Activated B cell treated with CpG ODN at 0.5 μM for 24 hours (primary cell): ENCODE results near the gene SEL1L3. TPM values are rescaled to one million over a fixed set of nuclear protein-coding genes. Genes with fewer than 3 reads are reported as not detected.

Source experiments
- ATAC-seq: fragments of 200-7000 bp; cut with Tn5 transposase; one replicate; pipeline ENCODE4 v1.10.0; 2021; ENCODE audit warnings: low read depth, mild to moderate bottlenecking, moderate library complexity
- CTCF ChIA-PET: fragments of 350-600 bp; sonication (Branson Sonifier 250); formaldehyde crosslinking; loops from one replicate; lab custom pipeline; 2021; ENCODE audit warnings: antibody characterized with exemption; lab: Charles Lee
- POLR2A ChIA-PET: fragments of 350-600 bp; sonication (Branson Sonifier 250); formaldehyde crosslinking; loops from one replicate; lab custom pipeline; 2021; ENCODE audit warnings: antibody characterized with exemption; lab: Charles Lee
- DNase-seq: peaks from one replicate; pipeline ENCODE4 v3.0.0; 2022
- H3K27ac Mint-ChIP-seq: one replicate; pipeline ENCODE4 v1.8.0; 2020; ENCODE audit warnings: mixed read lengths
- H3K27me3 Mint-ChIP-seq: one replicate; pipeline ENCODE4 v1.8.0; 2021; ENCODE audit warnings: mixed read lengths
- H3K36me3 Mint-ChIP-seq: one replicate; pipeline ENCODE4 v1.8.0; 2021; ENCODE audit warnings: low read depth, mixed read lengths
- H3K4me1 Mint-ChIP-seq: one replicate; pipeline ENCODE4 v1.8.0; 2021; ENCODE audit warnings: mixed read lengths
- H3K4me3 Mint-ChIP-seq: one replicate; pipeline ENCODE4 v1.8.0; 2020; ENCODE audit warnings: mild to moderate bottlenecking, mixed read lengths
- H3K9me3 Mint-ChIP-seq: one replicate; pipeline ENCODE4 v1.8.0; 2020; ENCODE audit warnings: mixed read lengths
- intact Hi-C: fragments of 100-400 bp; cut with micrococcal nuclease; formaldehyde crosslinking; loops from one replicate; pipeline ENCODE4 v1.15.1; 2024
- total RNA-seq: library from RNA; stranded (reverse); gene quantifications from 2 replicates; pipeline ENCODE4 v1.2.3, GENCODE V29; 2022
- TF ChIP-seq, protein P1 (sequence below): fragments of 200-600 bp; IDR thresholded peaks from one replicate; pipeline ENCODE4 v1.8.0; 2022; ENCODE audit warnings: antibody characterized with exemption, mild to moderate bottlenecking

SEL1L3 gene
- total RNA-seq, 1 donor from 2014 or later = 113 TPM

DNA sequence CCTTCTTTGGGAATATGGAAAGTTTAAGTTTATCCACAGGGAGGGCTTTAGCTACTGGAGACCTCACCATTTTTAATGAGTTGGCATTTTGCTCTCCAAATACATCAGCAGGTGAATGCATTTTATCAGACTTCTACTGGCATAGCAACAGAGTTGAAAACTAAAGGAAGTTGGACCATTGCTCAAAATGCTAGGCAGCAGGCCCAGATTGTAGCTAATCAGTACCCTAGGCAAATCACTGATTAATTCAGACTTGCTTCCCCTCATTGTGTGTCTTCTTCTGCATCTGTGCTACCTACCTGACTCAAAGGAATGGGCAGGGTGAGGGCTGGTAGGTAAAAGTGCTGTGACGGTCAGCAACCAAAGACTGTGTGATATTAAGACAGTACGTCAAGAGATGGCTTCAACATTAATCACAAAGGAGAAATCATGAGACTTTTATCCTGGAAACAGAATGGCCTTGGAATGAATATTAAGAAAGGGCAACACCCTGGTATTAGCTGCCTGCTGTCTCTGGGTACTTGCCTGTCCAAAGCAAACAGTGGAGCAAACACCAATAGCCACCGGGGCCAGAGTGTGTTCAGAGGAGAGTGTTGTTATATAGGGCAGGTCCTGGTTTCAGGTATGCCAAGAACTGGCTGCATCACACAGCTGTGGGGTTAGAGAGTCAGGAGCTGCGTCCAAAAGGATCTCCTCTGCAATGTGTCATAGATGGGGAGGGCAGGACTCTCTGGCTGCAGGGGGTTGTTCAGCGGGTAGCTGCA, 34.2 kb upstream of the SEL1L3 start:
- ATAC-seq = no peak
- ChIA-PET POLR2A (interaction anchor here (2.3 kb wide), 1 partner anchor 35 kb away, joined by 6 read pairs; no protein-coding TSS in a partner anchor), CTCF (no interaction called here)
- DNase-seq = no peak
- Mint-ChIP-seq H3K27me3 (no peaks in the 10 kb centered on the region), H3K27ac (no peak overlapping the region), H3K4me3 (no peak overlapping the region), H3K4me1 (peaks cover 10% of the 10 kb centered on the region), H3K36me3 (no peaks in the 10 kb centered on the region), H3K9me3 (no peaks in the 10 kb centered on the region)
- TF ChIP-seq, protein P1, sequence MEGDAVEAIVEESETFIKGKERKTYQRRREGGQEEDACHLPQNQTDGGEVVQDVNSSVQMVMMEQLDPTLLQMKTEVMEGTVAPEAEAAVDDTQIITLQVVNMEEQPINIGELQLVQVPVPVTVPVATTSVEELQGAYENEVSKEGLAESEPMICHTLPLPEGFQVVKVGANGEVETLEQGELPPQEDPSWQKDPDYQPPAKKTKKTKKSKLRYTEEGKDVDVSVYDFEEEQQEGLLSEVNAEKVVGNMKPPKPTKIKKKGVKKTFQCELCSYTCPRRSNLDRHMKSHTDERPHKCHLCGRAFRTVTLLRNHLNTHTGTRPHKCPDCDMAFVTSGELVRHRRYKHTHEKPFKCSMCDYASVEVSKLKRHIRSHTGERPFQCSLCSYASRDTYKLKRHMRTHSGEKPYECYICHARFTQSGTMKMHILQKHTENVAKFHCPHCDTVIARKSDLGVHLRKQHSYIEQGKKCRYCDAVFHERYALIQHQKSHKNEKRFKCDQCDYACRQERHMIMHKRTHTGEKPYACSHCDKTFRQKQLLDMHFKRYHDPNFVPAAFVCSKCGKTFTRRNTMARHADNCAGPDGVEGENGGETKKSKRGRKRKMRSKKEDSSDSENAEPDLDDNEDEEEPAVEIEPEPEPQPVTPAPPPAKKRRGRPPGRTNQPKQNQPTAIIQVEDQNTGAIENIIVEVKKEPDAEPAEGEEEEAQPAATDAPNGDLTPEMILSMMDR = no peak
- intact Hi-C loops = no loop called here

DNA sequence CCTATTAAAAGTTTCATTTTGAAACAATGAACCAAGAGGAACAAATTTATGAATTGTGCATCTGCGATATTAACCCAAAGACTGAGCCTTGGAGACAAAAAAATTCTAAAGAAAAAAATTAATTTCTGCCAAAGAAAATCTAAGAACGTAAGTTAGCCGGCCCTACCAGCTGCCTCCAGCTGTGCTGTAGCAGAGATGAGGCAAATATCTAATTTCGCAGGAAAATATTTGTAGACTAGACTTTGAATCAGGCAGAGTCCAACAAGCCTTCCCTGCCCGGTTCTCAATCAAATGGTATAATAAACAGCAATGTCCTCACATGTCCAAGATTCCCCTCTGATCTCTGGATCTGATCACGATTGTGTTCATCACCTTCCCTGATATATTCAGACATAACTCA, 30.0 kb upstream of the SEL1L3 start:
- TF ChIP-seq, protein P1 = no peak
- intact Hi-C loops = no loop called here
- Mint-ChIP-seq H3K36me3 (no peaks in the 10 kb centered on the region), H3K9me3 (no peaks in the 10 kb centered on the region), H3K27ac (no peak overlapping the region), H3K4me1 (no peaks in the 10 kb centered on the region), H3K27me3 (no peaks in the 10 kb centered on the region), H3K4me3 (no peak overlapping the region)
- ChIA-PET CTCF (no interaction called here), POLR2A (interaction anchor here (1.0 kb wide), 1 partner anchor 18 kb away, joined by 3 read pairs; no protein-coding TSS in a partner anchor)
- DNase-seq (no peak), ATAC-seq (no peak)

DNA sequence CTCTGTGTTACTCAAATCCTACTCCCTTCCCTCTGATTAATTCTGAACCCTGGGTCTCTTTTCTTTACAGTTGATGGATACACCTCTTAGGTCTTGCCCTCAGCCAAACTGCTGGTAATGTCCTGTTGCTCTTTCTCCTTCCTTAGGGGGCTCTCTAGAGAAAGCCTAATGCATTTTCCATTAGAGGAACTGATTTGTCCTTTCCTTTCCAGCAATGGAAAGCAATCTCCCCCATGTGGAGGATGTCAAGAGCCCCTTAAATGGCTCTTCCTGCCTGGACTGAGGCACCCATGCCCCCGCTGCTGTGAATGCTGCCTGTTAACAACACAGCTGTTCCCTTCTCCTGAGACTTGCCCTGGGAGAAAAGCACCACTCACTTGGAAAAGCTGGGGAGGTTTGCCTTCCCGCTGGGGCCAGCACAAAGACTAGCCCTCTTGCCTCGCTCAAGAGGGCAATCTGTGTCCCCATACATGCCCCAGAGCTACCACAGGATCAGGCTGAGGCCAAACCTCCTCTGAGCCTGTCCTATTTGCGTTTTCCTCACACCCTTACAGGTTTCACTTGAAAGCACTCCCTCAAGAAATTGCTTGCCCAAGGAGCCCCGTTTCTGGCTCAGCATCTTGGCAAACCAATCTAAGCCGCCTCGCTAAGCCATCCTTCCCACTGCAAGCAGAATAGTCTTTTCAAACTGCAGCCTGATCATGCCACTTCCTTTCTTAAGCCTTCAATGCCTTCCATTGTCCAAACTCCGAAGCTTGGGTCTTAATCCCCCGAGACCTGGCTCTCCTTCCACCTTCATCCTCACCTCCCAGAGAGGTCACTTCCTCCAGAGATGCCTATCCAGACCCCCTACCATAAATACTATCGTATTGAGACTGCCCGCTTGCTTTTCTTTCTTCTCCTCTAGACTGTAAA, 28.0 kb upstream of the SEL1L3 start:
- H3K4me1 Mint-ChIP-seq = peaks cover 2% of the 10 kb centered on the region
- no peaks in the 10 kb centered on the region for H3K27me3 Mint-ChIP-seq
- no peak overlapping the region for H3K27ac Mint-ChIP-seq
- ATAC-seq (no peak), DNase-seq (no peak)
- TF ChIP-seq, protein P1 = no peak
- H3K4me3 Mint-ChIP-seq = no peak overlapping the region
- ChIA-PET POLR2A (no interaction called here), CTCF (no interaction called here)
- H3K36me3 Mint-ChIP-seq = no peaks in the 10 kb centered on the region
- intact Hi-C loops = no loop called here
- H3K9me3 Mint-ChIP-seq = no peaks in the 10 kb centered on the region

DNA sequence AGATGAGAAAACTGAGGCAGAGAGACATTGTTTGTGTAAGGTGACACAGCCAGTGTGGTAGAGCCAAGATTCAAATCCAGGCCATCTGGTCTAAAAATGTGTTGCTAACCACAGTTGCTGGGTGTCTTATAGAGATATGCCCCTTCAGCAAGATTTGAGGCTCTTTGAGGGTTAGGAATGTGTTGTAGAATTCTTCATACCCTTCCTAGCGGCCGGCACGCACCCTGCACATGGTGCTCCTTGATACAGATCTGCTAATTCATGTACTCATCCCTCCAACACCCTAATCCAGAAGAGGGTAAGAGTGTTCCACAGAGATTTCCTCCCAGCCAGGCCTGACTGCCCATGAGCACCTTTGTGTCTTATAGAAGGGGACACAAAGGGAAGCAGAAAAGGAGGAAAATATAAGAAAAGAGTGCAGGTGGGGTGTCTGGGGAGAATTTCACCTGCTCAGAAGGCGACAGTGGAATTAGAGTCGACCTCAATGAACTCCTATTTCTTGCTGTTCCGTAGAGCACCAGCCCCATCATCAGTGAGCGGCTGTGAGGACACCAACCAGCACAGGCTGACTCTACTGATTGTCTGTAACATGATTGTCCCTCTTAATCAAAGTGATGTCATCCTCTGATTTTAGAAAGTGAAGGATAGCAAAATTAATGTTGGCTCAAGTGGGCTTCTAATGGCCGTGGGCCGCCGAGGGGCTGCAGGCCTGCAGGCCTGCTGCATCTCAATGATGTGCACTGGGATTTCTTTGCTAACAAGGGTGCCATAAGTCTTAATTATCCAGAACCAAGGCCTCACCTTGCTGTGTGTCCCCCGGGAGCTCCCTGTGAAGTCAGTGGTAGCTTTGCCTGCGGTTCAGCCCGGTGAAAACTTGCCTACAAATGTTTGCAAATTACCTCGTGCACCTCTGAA, 27.1 kb upstream of the SEL1L3 start:
- Mint-ChIP-seq H3K27me3 (no peaks in the 10 kb centered on the region), H3K4me3 (no peak overlapping the region), H3K27ac (no peak overlapping the region), H3K4me1 (peaks cover 7% of the 10 kb centered on the region), H3K9me3 (no peaks in the 10 kb centered on the region), H3K36me3 (no peaks in the 10 kb centered on the region)
- ChIA-PET POLR2A (interaction anchor here (1.5 kb wide), 1 partner anchor 11 kb away, joined by 3 read pairs; no protein-coding TSS in a partner anchor), CTCF (no interaction called here)
- TF ChIP-seq, protein P1 = no peak
- intact Hi-C loops = no loop called here
- ATAC-seq (no peak), DNase-seq (no peak)
